ENCODE data around the gene SIPA1L2.

SIPA1L2 gene, protein sequence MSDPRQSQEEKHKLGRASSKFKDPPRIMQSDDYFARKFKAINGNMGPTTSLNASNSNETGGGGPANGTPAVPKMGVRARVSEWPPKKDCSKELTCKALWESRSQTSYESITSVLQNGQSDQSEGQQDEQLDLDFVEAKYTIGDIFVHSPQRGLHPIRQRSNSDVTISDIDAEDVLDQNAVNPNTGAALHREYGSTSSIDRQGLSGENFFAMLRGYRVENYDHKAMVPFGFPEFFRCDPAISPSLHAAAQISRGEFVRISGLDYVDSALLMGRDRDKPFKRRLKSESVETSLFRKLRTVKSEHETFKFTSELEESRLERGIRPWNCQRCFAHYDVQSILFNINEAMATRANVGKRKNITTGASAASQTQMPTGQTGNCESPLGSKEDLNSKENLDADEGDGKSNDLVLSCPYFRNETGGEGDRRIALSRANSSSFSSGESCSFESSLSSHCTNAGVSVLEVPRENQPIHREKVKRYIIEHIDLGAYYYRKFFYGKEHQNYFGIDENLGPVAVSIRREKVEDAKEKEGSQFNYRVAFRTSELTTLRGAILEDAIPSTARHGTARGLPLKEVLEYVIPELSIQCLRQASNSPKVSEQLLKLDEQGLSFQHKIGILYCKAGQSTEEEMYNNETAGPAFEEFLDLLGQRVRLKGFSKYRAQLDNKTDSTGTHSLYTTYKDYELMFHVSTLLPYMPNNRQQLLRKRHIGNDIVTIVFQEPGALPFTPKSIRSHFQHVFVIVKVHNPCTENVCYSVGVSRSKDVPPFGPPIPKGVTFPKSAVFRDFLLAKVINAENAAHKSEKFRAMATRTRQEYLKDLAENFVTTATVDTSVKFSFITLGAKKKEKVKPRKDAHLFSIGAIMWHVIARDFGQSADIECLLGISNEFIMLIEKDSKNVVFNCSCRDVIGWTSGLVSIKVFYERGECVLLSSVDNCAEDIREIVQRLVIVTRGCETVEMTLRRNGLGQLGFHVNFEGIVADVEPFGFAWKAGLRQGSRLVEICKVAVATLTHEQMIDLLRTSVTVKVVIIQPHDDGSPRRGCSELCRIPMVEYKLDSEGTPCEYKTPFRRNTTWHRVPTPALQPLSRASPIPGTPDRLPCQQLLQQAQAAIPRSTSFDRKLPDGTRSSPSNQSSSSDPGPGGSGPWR (N-terminal part only)

GRCh38 chr1:232630047-232630893, at the start of gene SIPA1L2:
SIPA1L2 (minus strand) TSS chr1:232630133; CDS start chr1:232515339, 114,794 bp downstream.
- DNase-seq (ENCODE audit: low read depth): peak; percentile 84

GRCh38 chr1:232678185-232678886, 48.4 kb upstream of the SIPA1L2 start:
- no peak for DNase-seq (ENCODE audit: low read depth)

GRCh38 chr1:232676307-232676706, 46.4 kb upstream of the SIPA1L2 start:
- no peak for DNase-seq (ENCODE audit: low read depth)

DNA sequence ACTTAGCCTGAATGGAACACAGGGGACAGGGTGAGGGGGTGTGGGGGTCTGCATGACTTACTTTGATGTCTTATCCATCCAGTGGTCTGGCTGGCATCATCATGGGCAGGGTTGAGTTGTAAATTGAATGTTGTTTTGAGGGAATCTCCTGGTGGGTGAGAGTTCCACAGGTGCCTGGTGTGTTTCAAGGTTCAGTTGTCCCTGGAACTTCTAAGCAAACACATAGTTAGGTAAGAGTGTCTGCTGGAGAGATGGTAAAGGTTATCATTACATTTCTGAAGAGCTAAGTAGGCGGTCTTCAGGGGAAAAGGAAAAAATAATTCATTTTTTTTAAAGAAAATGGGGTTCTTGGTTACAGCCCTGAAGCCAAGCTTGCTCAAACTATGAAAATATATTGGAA, 46.0 kb upstream of the SIPA1L2 start:
- DNase-seq (ENCODE audit: low read depth): no peak

GRCh38 chr1:232675260-232675659, 45.3 kb upstream of the SIPA1L2 start:
- DNase-seq (ENCODE audit: low read depth): no peak

DNA sequence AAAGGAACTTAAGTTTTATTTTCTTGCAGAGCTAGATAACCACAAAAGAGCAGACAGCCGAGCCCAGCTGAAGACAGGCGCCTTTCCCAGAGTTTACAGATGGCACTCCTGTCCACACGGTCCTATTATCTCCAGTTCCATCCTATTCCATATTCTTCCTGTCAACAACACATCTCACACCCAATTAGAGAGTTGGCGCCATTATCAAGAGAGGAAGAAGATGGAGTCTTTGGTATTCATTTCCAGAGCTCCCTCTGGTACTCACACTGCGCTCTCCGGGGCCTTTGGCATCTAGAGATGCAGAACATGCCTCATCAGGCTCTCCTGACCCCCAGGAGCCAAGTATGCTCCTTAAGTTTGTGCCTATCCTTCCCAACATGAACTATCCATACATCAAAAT, 43.3 kb upstream of the SIPA1L2 start:
- DNase-seq (ENCODE audit: low read depth): no peak

- no peak for DNase-seq (ENCODE audit: low read depth)
Measured at GRCh38 chr1:232669981-232670747, 40.2 kb upstream of the SIPA1L2 start.

DNA sequence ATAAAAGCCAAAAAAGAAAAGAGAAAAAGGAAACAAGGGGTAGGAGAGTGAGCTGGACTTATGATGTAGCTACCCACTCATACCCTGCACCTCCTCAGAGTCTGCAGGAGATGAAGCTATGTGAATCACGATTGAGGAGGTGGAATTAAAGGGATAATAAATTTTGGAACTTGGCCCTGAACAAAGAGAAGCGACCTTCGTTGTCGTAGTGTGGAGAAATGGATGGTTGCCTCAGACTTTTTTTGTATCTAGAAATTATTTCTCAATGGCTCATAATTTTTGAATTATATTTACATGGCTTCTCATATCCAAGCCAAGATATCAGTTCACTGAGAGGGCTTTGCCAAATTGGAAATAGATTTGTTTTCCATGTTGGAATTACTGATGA, 37.8 kb upstream of the SIPA1L2 start:
- DNase-seq (ENCODE audit: low read depth): no peak

GRCh38 chr1:232667094-232667777, 37.3 kb upstream of the SIPA1L2 start:
- no peak for DNase-seq (ENCODE audit: low read depth)

GRCh38 chr1:232664844-232665777, 35.2 kb upstream of the SIPA1L2 start:
- no peak for DNase-seq (ENCODE audit: low read depth)

DNA sequence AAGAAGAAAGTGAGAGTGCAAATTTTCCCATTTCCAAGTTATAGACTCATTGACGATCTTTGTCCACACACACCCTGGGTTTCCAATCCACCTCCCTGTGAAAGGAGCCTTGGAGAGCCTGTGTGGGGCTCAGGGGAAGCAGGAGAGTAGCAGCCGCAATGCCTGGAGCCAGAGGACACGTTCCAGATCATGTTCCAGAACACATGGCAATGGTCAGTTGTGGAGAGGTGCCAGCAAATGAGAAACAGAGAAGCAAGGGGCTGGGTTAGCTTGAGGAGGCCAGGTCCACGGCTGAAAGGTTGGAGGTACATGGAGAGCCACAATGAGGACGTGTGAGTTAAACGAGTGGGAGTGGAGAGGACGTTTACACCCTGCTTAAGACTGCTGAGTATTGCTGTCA, 33.0 kb upstream of the SIPA1L2 start:
- no peak for DNase-seq (ENCODE audit: low read depth)

DNA sequence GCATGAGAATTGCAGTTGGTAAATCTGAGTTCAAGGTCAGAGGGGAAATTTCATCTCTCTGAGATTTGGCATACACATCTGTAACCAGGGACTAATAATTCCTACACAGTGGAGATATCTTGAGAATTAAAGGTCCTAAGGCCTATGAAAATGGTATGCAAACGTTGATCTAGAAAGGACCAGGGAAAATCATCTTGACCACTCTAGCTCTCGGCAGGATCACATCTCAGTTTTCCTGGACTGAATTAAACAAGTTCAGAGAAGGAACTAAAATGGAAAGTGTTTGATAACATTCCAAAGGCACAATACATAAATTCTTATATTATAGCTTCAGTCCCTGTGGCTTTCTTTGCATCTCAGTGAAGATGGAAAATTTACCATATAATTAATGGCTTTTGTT, 28.5 kb upstream of the SIPA1L2 start:
- DNase-seq (ENCODE audit: low read depth): no peak

DNA sequence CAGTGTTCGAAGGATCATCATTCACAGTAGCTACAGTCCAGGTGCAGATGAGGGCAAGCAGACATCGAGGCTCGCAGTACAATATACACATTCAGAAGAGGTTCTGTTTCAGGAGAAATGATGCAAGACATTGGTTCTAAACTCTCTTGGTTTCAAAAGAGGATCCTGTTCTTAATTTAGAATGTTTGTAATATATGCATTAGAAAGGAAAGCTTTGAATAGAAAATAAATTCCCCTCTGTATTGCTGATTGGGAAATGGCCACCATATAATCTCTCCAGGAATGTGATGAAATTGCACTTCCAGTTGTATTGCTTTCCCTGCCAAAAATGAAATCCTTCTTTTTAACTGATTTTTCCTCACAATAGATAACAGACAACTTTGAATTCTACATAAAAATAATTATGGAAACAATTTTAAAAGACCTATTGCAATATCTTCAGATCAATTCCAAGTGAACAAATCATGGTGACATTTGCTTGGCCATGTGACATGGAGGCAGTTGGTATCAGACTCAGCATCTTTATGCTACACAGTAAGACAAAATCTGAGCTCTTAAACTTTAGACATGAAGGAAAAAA, 27.6 kb upstream of the SIPA1L2 start:
- DNase-seq (ENCODE audit: low read depth): no peak

DNA sequence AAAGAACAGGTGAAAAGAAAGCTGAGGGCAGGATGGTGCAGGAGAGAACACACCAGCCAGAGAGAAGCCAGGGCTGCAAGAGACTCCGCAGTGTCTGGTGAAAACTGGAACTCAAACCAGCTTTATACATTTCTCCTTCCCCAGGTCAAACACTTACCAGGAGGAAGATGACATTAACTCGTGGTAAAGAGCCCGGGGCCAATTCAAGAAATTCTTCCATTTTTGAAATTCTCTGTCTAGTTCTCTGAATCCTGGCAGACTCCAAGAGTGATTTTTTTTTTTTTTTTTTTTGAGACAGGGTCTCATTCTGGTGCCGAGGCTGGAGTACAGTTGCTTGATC, 25.8 kb upstream of the SIPA1L2 start:
- DNase-seq (ENCODE audit: low read depth): no peak

GRCh38 chr1:232655028-232655745, 25.3 kb upstream of the SIPA1L2 start:
- no peak for DNase-seq (ENCODE audit: low read depth)

- DNase-seq (ENCODE audit: low read depth): no peak
Measured at GRCh38 chr1:232653789-232654188, 23.9 kb upstream of the SIPA1L2 start.

GRCh38 chr1:232650845-232651244, 20.9 kb upstream of the SIPA1L2 start:
- DNase-seq (ENCODE audit: low read depth): no peak

DNA sequence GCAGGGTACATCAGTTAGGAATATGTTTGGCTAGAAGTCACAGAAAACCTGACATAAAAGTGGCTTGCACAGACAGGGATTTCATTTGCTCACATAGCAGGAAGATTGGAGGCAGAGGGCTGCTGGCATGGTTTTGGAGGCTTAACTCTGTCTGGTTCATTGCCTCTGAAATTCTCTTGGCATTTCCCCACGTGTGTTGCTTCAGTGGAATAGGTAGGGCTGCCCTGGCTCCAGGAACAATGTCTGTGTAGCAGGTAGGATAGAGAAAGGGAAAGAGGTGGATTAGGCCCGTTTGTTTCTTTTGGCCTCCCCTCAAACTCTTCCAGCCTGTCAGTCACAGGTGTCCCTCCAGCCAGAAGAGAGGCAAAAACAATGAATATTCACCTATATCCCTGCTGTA, 20.5 kb upstream of the SIPA1L2 start:
- no peak for DNase-seq (ENCODE audit: low read depth)
